D721Med (cell line): ENCODE data around the gene JMJD1C.
A peak's percentile ranks its signal among the peaks of the same experiment; 100 is the strongest.

ENCODE experiments used
- DNase-seq: peaks from one replicate; pipeline ENCODE4 v3.0.0; 2011; ENCODE audit warnings: low spot score; ENCODE audit not compliant: insufficient read length
- FAIRE-seq: peaks from 2 replicates; lab custom pipeline; 2011; peaks lifted over from hg19 to GRCh38; lab: Jason Lieb, UNC
- TF ChIP-seq, protein P1 (sequence below): IDR thresholded peaks from 2 replicates; pipeline ENCODE4 v1.5.1; 2012; ENCODE audit warnings: mild to moderate bottlenecking, control low read depth; ENCODE audit not compliant: insufficient read depth; ENCODE audit errors: missing control alignments

Gene JMJD1C

DNA sequence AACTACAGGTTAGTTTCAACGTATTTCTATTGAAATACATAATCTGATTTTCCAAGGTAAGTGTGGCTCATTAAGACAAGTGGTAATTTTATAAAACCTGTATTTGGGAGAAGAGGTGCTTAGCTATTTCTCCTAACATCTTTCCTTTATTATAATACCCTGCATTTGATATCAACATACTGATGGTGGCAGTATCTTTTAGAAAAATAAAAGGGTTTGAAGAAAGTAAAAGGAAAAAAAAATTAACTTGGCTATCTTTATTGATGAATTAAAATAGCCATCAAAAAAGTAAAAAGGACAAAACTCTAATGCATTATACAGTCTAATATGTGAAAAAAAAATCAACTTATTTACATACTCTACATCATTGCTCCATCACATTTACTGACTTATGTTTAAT lies 264.7 kb downstream of the JMJD1C start:
- FAIRE-seq (no peak), DNase-seq (no peak)
- TF ChIP-seq, protein P1, sequence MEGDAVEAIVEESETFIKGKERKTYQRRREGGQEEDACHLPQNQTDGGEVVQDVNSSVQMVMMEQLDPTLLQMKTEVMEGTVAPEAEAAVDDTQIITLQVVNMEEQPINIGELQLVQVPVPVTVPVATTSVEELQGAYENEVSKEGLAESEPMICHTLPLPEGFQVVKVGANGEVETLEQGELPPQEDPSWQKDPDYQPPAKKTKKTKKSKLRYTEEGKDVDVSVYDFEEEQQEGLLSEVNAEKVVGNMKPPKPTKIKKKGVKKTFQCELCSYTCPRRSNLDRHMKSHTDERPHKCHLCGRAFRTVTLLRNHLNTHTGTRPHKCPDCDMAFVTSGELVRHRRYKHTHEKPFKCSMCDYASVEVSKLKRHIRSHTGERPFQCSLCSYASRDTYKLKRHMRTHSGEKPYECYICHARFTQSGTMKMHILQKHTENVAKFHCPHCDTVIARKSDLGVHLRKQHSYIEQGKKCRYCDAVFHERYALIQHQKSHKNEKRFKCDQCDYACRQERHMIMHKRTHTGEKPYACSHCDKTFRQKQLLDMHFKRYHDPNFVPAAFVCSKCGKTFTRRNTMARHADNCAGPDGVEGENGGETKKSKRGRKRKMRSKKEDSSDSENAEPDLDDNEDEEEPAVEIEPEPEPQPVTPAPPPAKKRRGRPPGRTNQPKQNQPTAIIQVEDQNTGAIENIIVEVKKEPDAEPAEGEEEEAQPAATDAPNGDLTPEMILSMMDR = no peak

DNA sequence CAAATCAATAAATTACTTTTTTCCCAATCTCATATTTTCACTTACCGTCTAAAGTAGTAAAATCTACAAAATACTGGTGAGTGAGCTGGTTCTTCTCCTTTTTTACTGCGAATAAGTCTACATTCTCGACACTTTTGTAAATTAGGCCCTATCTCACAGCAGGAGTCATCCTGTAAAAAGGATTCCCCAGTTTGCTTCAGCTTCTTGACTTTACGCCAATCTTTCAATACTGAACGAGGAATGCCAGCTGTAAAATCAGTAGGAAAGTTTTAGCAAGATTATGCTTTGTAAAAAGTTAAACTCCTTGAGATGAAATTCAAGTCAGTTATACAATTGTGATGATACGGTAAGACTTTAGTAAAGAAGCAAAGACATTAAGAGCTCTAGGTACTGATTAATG lies 265.3 kb downstream of the JMJD1C start:
- TF ChIP-seq, protein P1 = no peak
- no peak for FAIRE-seq

DNA sequence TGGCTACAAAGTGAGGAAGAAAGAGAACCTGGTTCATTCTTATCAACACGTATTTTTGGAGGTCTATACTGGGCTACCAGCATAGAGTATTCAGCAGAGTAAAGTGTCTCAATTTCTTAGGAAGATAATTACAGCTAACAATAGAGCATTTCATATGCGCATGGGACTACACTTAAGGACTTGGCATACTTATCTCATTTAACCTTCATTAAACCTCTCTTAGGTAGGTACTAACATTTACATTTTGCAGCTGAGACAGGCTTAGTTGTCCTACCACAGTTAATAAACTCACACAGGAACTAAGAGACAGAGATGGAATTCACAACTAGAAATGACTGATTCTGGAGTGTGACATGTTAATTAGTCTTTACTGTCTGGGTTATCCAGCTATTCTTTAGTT lies 266.1 kb downstream of the JMJD1C start:
- FAIRE-seq (no peak), DNase-seq (no peak)
- TF ChIP-seq, protein P1 = no peak

More for the DNA sequence above, 265.3 kb downstream of the JMJD1C start:
- DNase-seq = no peak

DNA sequence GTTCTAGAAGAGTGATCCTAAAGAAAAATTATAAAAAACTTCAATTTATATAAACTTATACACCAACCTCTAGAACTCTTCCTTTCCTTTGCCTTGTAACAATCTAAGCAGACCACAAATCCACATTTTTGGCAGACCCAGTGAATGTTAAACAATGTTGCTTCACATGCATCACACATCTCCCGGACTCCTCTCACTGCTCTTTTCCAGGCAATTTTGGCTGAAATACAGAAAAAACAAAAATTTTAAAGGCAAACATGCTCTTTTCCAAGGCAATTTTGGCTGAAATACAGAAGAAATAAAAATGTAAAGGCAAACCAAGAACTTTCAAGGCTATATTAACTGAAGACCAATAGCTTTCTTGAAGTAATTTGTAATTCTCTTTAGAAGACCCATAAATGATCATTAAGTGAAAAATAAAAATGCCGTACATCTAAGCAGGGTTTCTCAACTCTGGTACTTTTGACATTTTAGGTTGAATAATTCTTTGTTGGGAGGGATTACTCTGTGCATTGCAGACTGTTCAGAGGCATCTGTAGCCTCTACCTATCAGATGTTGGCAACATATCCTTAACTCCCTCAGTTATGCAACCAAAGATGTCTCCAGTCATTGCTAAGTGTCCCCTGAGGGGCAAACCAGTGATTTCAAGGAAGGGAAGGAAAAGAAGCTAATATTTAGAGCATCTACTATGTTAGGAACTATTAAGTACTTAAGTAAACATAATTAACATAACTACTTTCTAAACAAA lies 268.3 kb downstream of the JMJD1C start:
- TF ChIP-seq, protein P1 = no peak
- DNase-seq = no peak
- peak; percentile 67 for FAIRE-seq

DNA sequence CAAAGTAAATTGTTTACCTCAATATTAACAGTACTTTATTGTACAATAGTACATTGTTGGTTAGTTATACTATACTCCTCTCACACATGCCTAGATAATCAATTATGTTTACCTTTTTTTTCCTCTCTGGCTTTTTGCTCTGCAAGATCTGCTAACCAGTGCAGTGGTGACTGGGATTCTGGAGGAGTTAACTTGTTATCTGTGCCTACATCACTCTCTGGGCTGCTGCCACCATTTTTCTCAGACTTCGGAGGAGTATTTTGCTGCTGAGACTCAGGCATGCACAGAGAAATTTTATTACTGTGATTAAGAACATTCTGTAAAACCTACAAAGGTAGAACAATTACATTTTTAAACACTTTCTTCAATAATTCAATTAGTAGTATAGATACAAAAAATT lies 273.0 kb downstream of the JMJD1C start:
- no peak for DNase-seq
- no peak for FAIRE-seq
- TF ChIP-seq, protein P1 = no peak

DNA sequence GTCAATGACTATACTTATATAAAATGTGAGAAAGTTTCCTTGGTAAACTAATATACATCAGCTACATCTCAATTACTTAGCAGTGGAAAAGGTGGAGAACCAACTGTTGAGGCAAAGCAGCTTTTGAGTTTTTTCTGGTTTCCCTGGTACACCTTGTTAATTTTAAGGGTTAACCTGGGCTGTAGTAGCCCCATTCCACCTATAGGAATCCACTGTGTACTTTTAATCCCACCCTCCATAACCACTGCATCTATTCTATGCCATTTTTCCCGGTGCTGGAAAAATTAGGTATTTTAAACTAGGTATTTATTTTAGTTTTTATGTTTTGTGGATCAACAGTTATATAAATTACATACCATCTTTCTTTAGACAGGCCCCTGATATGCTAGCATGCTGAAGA lies 290.2 kb downstream of the JMJD1C start:
- no peak for FAIRE-seq
- DNase-seq = no peak
- TF ChIP-seq, protein P1 = no peak

DNA sequence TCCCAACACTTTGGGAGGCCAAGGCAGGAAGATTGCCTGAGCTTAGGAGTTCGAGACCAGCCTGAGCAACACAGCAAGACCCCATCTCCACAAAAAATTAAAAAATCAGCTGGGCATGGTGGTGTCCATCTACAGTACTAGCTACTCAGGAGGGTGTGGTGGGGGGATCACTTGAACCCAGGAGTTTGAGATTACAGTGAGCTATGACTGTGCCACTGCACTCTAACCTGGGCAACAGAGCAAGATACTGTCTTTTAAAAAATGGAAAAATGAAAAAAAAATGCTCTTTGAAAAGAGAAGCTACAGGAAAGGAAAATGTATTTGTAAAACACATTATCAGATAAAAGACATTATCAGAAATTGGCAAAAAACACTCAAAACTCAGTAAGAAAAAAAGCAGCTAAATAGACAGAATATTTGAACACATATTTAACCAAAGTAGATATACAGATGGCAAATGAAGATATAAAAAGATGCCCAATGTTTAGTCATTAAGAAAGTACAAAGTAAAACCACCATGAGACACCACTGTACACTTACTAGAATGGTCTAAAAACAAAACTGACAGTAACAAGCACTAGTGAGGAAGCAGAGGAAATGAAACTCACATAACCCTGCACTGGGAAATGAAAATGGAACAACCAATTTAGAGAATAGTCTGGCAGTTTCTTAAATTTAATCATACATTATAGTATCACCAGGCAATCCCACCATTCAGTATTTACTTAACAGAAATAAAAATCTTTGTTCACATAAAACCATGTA lies 292.1 kb downstream of the JMJD1C start:
- FAIRE-seq (no peak), DNase-seq (no peak)
- TF ChIP-seq, protein P1 = no peak
